ENCODE results near the gene GPR107.

DNA sequence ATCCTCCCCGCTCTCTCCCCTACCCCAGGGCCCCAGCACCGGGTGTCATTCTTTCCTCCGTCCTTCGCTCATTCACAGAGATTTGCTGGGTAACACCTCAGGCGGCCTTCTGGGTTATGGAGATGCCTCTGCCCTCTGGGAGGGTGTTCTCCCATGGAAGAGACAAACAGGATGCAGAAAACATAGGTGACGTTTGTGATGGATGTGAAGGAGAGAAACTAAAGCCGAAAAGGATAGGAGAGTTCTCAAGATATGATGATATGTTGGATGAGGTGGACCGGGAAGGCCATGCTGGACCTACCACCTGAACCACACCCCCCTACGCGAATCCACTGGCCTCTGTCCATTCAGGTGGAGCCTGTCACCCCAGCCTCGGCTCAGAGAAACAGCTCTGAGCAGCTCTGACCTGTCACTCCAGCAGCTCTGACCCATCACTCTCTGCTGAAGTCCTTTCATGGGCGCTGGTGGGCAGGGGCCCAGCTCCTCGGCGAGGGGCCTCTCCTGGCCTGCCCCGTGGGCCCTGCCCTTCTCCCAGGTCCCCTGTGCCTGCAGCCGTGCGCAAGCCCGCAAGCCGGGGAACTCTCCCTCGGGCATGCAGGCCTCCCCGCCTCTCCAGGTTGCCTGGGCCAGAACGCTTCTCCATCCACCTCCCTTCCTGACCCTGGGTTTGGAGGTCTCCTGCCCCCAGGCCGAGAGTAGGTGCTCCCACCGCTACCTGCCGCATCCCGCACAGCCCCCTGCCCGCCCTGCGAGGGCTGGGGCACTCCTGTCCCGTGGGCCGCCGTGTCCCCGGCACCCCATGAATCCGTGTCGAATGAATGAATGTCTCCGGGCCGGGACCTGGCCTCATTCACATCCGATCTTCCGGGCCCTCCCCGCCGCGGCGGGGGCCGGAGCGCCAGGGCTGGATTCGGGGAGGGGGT, 117.8 kb downstream of the GPR107 start:
- TF ChIP-seq, protein P1, sequence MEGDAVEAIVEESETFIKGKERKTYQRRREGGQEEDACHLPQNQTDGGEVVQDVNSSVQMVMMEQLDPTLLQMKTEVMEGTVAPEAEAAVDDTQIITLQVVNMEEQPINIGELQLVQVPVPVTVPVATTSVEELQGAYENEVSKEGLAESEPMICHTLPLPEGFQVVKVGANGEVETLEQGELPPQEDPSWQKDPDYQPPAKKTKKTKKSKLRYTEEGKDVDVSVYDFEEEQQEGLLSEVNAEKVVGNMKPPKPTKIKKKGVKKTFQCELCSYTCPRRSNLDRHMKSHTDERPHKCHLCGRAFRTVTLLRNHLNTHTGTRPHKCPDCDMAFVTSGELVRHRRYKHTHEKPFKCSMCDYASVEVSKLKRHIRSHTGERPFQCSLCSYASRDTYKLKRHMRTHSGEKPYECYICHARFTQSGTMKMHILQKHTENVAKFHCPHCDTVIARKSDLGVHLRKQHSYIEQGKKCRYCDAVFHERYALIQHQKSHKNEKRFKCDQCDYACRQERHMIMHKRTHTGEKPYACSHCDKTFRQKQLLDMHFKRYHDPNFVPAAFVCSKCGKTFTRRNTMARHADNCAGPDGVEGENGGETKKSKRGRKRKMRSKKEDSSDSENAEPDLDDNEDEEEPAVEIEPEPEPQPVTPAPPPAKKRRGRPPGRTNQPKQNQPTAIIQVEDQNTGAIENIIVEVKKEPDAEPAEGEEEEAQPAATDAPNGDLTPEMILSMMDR (IDR thresholded peaks at IDR 0.05): no peak
- TF ChIP-seq POLR2A (IDR thresholded peaks at IDR 0.05) (no peak), POLR2AphosphoS5 (IDR thresholded peaks at IDR 0.05) (no peak), EP300 (IDR thresholded peaks at IDR 0.05) (no peak)

Measured in stomach (tissue), 4 donors.